Nucleus accumbens (tissue), 56 donors: ENCODE measurements around the gene ATP2B2.

Experiments
- DNase-seq, 56 donors: peaks; one replicate each; lab custom pipeline; 2025; lab: John Stamatoyannopoulos, UW

The ATP2B2 gene

DNA sequence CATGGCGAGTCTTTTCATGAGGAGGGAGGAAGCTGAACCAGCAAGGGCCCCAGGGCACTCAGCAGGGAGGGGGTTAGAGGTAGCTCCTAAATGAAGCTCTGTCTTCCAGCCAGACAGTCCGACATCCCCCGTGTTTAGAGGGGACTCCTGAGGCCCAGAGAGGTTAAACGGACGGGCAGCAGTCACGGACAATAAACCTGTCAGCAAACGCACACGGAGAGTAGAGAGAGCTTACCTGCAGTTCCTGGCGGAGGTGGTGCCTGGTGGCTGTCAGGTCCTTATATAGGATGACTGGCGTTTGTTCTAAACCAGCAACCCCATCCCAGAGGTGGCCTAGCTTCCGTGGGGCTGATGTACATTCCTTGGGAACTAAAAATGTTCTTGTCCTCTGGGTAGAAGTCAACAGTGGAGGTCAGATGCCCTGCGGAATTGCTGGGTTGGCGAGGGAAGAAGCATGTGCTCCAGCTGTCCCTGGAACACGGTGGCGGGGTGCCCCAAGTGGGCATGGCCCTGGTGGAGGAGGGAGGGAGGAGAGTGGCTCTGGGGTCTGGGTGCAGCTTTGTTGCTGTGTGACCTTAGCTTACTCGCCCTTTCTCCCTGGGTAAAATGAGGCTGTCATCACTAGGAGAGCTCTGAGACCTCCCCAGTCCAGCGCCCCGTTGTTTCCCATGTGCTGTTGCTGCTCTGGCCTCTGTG, 214.8 kb downstream of the ATP2B2 start:
- no peak for DNase-seq

DNA sequence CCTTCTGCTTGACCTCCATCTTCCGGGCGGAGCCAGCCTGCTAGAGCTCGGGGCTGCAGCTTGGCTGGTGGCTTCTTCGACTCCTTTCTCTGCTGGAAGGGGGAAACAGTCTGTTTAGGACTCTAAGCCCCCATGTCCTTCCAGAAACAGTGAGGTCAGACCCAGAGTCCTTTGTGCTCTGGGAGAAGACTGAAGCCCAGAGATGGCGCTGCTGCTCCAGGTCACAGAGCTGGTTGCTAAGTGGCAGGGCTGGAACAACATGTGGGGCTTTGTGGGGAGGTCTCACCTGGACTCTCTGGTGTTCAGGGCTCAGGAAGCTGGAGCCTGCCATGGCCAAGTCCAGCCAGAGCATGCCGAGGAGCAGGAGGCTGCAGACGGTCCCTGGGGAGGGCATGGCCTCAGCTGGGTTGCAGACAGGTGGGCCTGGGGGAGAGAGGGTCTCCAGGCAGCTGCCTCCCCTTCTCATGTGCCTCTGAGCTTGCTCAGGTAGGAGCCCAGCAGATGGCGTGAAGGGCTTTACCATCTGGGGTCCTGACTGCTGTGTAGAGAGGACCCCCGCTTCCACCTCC, 215.5 kb downstream of the ATP2B2 start:
- DNase-seq: no peak

DNA sequence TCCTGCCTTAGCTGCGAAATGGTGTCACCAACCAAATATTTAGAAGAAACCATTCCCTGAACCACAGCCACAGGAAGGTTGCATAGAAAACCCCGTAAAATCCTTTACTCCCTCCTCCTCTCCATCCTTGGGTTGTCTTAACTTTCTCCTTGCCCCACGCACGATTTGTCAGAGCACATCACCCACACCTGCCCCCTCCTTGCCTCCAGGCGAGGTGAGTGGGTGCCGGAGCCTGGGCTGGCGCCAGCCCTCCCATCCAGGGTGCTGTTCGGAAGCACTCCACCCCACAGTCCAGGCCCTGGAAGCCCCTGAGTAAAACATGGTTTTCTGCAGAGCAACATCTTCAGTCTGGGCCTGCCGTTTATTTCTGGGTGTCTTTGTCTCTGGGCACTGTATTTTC, 216.3 kb downstream of the ATP2B2 start:
- peak in 12 of 56 donors; percentile 10 to 46 (median 26) for DNase-seq

DNA sequence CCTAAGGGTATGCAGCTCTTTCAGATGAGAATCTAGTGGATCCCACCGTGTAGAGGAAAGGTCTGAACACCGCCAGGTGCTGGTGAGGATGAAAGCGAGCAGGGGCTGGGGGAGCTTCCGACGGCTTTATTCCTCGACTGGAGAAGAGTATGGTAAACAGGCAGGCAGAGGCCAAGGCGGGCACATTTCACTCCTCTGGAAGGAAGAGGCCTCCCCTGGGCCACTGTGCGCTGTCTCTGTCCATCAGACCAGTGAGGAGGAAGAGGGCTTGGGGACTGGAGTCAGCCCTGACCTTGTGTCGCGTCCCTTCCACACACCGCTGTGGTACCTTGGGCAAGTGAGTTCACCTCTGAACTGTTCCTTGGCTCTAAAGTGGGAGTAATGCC, 216.8 kb downstream of the ATP2B2 start:
- DNase-seq: no peak

DNA sequence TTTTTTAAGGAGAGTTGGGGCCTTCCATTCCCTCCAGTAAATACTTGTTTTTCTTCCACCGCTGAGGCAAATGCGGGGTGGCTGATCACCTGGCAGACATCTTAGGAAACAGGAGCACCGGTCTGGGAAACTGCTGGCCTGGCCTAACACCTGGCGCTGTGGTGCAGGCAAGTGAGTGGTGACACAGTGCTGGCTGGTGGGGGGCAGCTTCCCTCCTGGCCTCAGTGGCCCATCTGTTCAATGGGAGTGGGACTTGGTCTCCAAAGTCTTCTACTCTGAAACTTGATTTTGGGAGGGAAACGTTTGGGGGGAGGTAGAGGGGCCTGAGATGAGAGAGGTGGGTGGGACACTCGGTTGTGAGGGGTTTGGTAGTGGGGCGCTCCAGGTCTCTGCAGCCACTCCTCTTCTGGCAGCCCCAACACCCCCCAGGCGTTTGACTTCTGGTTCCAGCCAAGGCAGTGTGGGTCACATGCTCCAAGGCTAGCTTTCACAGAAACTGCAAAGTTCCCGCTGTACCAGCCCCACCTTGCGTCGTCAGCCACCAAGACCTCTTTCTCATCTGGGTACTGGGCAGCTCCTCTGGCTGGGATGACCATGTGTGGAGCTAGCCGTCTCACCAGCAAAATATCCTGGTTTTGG, 217.3 kb downstream of the ATP2B2 start:
- no peak for DNase-seq

DNA sequence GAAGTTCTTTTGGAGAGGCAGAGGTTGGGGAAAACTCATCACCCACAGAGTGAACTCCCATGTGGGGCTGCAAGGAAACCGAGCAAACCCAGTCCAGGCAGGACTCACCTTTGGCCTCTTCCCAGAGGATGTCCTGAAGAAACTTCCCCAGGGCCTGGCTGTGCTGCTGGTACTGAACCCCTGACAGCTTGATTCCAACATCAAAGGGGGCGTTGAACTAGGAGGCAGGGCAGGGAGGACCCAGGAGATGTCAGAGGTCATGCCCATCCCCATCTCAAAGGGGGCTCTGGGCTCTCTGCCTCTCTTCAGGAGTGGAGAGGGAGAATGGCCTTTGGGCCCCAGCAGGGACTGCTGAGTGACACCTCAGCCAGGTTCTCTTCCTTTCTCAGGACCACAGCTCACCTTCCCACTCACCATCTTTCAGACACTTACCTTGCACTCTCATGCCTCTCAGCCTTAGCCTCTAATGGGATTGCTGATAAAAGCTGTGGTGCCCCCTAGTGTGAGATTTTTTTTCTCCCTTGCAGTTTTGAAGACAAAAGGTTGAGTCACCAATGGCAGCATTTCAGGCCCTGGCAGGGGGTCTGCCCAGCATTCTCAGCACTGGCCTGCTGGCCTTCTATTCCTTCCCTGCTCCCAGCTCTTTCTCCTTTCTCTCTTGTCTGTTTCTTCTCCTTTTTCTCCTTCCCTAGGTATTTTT, 218.6 kb downstream of the ATP2B2 start:
- peak in 16 of 56 donors; percentile 2 to 79 (median 37) for DNase-seq

DNA sequence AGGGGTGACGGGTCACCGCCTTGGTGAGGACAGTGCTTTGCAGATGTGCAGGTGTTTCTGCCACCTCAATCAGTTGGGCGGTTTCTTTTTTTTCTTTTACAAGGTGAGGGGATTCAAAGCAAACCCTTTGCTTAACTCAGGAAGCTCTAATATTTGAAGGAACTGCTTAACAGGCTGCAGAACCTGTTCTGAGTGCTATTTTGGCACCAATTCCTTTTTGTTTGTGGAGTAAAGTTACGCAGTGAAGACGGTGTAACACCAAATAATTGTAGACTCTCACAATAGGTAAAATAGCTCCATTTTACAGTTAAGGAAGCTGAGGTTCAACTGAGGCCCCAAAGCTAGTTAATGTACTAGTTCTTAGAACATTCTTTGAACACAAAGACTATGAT, 219.3 kb downstream of the ATP2B2 start:
- DNase-seq: no peak

DNA sequence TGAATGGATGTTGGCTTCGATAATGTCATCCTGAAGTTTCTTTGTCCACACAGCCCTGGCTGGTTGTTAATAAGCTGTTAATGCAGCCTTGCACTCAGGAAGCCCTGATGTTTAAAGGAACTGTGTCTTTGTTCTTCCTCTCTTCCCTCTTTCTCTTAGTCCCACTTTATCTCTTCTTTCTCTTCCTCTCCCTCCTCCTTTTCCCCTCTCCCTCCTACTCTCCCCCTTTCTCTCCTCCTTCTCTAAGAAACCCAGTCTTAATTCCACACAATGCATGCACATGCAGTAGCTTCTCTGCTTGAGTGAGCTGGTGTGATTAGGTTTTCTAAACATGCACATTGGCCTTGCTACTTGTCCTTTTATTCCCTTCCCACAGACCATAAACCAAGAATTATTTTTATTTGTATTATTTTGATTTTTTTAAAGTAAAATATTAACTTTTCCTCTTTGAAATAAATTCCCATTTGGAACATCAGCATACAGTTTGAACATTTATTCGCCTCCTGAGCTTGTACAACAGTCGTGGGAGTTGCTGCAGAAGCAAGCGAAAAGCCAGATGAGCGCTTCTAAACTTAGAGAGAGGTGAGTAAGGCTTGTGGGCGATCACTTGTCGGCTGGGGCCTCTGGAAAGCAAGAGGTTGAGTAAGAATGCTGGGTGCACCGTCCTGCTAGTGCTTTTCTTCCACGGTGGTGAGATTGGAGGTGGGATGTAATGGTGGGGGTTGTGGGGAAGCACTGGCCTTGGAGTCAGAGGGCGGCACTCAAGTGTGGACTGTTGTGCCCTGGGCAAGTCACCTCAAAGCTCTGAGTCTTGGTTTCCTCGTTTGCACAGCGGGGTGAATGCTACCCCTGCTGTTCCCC, 219.9 kb downstream of the ATP2B2 start:
- DNase-seq: peak in 27 of 56 donors; percentile 12 to 83 (median 53)

DNA sequence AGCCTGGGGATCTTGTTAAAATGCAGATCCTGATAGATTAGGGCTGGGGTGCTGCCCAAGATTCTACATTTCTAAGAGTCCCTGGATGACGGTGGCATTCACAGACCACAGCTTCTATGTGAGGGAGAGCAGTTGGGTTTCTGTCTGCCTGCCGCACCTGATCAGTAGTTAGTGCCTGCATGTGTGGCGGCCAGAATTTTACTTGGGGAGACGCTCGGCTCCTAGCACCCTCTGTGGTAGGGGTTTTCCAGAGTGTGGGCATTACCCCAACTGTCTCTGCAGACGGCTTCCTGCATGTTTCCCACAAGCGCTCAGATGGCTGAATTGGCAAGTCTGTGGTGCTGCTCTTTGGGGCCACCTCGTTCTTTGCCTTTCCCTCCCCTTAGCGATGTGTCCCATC, 220.9 kb downstream of the ATP2B2 start:
- no peak for DNase-seq

DNA sequence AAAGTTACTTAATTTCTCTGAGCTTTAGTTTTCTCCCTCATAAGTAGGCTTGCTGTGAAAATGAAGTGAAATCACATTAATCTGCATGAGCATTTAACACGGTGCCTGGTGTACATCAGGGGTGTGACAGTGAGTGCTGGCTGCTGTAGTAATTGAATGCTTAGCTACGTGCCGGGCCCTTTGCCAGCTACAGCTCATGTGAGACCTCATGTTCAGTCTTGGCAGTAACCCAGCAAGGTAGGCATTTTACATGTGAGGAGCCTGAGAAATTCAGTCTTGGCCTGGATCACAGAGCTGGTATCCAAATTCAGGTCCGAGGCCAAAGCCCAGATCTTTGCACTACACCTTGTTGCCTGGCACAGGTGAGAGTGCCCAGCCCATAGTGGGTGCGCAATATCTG, 221.7 kb downstream of the ATP2B2 start:
- DNase-seq: peak in 13 of 56 donors; percentile 5 to 65 (median 34)

DNA sequence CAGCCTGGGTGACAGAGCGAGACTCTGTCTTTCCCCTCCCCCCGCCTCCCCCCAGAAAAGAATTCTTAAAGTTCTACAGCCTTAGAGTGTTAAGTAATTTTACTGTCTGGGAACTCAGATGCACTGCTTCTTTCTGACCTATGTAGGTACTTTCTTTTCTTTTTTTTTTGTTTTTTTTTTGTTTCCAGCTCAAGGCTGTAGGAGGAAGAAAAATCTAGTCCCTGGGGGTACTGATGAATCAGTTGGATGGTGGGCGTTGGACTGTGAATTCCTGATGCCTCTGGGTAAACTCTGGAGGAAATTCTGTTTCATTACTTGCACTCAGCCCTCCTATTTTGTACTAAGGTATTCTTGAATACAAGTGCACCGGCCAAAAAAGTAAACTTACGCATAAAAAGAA, 223.4 kb downstream of the ATP2B2 start:
- DNase-seq: peak in 3 of 56 donors; percentile 10 to 39 (median 14)

DNA sequence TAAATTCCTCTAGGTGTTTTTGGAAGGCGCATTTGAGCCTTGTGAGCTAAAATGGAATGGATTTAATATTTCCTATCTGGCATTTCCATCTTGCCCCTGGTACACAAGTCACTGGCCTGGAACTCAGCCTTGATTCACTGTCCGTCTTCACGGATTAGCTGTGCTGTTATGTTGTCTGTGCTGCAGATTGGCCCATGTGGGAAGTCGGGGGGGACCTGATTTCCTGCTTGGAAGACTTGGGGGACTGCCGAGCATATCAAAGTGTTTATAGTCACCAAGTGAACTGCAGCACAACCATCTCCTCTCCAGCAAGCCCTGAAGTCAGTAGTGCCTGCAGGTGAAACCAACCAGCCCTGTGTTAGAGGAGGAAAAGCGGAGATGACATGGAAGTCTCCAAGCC, 224.8 kb downstream of the ATP2B2 start:
- no peak for DNase-seq

DNA sequence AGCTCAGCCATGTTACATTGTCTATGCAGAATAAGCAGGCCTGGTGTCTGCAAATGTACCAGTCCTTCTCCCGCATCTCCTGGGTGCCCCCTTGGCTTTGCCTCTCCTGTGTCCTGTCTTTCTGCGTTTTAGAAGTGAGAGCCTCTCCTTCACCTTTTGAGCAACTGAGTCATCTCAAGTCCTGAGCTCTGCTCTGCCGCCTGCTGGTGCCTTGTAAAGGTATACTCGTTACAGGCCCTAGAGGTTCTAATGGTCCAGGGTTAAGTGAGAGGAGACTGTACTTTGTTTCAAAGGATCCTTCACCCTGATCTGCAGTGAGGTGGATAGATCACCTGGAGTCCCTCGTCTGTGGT, 225.2 kb downstream of the ATP2B2 start:
- no peak for DNase-seq

DNA sequence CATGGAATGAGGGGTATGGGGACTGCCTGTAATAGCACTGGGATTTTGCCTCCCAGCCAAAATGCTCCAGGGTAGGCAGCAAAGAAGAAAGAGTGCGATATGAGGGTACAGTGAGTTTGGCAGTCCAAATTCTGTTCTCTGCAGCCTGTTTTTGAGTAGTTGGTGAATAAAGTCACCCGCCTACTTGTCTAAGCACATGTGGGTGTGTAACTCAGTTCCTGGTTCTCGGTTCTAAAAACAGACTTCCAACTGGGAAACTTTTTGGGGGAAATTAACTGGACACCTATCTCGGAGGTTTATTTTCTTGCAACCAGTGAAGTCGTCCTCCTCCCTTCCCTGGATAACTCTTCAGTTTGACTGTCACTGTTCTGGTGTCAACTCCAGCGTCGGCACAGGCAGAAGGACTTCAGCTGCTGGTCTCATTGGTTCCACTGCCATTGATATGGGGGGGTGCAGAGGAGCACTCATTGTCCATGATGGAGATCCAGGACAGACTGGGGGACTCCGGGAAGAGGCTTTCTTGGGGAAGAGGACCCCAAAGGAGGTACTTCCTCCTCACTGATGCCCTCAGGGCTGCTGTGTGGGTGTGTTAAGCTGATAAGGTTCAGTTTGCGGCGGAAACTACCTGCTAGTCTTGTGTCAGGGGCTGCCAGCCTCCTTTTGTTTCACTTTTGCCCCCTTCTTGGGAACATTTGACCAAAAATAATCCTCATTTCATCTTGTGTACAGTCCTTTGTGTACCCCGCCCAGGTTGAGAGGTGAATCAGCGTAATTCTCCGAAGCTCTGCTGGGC, 225.8 kb downstream of the ATP2B2 start:
- DNase-seq: no peak

DNA sequence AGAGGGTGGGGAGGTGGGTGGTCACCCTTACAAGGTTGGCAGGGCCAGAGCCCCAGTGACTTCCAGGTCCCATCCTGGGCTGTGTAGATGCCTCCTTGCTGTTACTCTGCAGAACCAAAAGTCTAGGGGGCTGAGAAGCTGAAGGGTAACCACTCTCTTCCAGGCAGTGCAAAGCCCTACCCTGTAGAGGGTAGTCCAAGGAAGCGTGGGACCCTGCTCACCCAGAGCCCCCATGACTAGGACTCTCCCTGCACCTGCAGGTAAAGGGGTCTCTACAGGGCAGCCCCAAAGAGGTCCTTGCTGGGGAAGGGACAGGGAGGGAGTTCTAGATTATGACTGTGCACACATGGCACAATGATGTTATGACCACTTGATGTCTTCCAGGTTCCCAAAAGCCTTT, 226.9 kb downstream of the ATP2B2 start:
- DNase-seq: no peak

DNA sequence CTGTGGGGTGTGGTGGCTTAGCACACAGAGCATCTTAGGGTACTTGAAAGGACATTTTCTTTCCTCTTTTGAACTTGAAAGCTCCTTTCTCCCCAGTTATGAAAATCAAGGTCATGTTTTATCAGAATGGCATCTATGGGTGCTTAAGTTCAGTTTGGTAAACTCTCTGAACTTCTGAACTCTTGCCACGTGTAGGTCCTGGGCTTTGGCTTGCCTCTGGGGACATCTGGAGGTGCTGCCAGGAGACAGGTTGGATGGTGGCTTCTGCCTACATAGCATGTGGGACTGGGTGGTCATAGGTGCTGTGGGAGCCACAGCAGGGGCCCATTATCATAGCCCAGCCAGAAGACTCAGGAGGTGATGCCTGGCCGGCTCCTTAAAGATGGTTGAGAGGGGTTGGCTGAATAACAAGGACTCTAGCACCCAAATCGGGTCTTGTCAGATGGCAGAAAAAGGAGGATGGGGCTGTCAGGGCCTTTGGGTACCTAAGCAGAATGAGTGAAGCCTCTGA, 228.2 kb downstream of the ATP2B2 start:
- DNase-seq: no peak

DNA sequence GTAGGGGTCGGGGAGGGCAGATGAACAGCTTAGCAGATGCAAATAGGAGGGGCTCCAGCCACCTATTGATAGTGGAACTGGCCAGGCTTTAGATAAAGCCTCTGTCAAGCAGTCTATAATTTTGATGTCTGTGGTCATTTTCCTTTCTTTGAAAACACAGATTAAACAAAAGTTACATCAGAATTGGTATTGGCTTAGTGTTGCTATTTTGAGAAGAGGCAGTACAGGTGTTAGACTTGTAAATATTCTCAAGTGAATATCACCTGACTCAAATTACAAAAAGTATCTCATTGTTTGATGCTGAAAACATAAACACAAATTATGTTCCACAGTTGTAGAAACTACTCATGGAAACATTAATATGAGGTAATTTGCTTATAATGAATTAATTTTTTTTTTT, 230.8 kb downstream of the ATP2B2 start:
- no peak for DNase-seq
